HG02981 (cell line): ENCODE results near the gene PTGDR2.

ENCODE experiments used
- ATAC-seq: cut with Tn5 transposase; IDR thresholded peaks from one replicate; pipeline ENCODE4 v1.9.1; 2021; ENCODE audit warnings: mild to moderate bottlenecking, moderate library complexity; ENCODE audit not compliant: unreplicated experiment

PTGDR2 gene

DNA sequence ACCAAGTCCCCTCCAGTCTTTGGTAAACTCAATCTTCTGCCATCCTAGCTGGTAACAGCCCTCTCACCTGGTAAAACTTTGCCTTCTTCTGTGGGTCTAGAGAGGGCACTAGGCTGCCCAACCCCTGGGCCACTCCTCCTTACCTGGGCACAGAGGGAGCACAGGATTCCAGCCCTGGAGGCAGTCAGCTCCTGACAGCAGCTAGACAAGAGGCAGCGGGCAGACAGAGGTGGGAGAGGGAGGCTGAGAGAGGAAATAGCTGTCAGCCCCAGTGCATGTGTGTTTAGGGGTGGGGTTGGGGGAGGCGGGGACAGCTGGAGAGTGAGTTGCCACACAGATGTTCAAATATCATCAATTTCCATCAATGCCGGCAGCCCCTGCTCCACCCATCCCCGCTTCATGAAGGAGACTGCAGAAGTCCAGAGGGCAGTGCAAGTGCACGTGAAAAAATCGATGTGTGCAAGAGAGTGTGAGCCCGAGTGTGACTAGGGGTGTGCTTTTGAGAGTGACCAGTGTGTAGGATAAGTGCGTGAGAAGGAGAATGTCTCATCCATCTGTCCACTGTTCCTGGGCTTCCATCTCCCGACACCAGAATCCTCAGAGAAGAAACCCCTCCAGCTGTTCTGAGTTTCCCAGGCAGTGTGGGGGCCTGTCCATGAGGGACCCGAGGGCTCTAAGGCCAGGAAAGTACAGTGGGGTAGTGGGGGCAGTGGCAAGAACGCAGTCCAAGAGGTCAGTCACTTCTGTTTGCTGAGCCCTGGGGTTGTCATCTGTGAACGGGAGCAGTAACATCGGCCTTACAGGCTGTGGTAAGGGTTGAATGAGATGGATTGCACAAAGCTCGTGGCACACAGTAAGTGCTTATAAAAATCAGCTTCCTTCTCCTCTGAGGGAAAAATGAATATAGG, at the start of gene PTGDR2:
PTGDR2 (minus strand) TSS at position 225 of the 908 bp plus-strand sequence. CDS start 2,228 bp downstream, outside the sequence.
- ATAC-seq, result no peak

DNA sequence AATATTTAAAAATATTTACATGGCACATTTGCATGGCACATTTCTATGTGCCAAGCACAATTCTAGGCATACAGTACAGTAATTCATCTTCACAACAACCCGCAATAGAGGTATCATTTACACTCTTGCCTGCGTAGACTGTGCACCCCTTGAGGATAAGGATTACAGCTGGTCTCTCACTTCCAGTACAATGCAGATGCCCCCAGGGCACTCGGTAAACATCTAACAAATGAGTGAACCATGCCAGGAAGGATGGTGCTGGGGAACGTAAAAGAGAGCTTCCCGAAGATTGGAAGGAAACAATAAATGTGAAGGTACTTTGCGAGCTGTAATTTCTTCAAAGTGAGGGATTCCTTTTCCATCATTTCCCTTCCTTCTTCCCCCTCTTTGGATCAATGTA, 49.3 kb upstream of the PTGDR2 start:
- ATAC-seq, result no peak

DNA sequence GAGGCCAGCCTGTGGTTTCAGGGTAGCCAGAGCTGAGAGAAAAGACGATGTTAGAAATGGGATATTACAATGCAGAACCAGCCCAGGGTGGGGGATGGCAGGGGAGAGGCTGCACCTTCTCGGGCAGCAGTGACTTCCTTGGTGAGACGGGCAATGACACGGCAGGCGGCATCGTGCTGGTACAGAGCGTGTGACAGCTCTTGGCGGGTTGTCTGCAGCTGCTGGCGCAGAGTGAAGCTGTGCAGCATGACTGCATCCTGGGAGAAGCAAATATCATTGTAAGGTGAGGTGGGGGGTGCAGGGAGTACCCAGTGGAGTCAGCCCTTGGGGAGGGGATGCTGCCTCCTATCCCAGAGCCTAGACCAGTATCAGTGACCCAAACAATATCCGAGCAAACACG, 46.9 kb upstream of the PTGDR2 start:
- ATAC-seq, result no peak

DNA sequence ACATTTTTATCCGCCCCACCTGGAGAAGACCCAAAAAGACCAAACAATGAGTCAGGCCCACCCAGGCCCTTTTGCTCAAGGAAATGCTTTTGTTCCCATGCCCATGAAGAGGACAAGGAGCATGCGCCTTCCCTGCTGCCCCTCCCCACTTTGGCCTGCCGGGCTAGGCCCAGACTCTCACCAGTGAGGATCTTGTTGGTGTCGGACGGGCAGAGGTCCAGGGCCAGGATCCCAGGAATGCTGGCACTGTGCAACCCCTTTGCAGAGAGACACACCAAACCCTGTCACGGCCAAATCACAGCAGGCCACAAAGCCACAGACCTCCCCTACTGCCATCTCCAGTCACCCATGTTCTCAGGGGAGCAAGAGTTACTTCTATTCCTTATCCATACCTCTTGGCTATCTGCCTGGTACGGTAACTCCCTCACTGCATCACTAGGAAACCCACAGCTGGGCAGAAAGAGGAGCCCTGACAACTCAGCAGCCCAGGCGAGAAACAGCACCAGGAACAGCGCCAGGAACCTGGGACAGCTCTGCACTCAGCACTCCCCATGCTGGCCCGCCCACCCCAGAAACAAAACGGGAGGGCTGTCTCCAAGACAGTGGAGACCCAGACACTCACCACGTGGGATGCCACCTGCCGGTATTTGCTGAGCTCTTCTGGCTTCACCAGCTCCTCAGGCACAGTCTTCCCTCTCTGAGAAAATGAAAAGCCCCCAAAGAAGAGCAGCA, 45.1 kb upstream of the PTGDR2 start:
- ATAC-seq, result no peak

DNA sequence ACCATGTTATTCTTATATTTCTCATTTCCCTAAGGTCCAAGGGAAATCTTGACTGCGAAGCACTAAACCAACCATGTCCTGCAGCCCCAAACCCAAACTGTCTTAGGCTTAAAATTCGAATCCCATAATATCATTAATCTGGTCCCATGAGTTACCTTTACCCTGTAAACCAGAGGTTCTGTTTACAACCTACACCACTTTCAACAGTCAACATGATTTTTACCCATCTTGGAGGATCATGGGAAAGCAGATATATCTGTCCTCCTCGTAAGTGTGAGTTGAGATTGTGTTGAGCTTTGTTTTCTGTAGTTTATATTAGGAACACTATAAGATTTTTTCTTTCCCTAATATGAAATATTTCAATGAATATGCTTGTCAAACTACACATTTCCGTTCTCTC, 44.2 kb upstream of the PTGDR2 start:
- no peak for ATAC-seq

DNA sequence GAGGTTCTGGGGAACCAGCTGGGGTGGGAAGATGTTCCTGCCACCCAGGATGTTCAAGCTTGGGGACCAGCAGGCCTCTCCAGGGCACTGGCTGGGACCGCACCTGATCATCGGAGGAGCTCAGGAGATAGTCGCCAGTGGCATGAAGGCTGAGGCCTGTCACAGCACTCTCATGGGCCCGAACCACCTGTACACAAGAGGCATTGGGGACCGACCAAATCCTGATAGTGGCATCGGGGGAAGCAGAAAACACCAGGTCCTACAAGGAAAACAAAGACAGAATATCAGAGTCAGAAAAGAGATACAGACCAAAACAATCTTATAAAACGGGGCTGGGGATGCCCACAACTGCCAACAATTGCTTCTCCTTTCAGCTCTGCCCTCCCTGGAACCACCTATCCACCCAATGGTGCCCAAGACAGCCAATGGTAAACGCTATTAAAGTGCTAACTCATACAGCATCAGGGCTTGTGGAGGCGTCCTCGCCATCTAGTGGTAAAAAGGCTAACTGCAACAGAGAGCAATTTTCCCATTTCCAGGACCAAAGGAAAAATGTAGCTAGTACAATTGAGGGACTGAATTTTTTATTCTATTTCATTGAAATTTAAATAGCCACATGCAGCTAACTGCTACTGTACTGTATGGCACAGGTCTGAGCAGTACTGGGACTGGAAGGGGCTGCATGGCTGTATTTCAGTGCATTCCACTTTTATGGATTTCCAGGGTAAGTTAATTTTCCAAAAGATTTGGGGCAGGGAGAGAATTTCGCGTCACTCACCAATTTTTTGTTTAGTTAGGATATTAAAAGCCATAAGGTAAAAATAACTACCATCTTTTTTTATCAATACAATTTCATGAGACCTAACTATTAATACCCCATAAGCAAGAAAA, 43.5 kb upstream of the PTGDR2 start:
- ATAC-seq, result no peak

DNA sequence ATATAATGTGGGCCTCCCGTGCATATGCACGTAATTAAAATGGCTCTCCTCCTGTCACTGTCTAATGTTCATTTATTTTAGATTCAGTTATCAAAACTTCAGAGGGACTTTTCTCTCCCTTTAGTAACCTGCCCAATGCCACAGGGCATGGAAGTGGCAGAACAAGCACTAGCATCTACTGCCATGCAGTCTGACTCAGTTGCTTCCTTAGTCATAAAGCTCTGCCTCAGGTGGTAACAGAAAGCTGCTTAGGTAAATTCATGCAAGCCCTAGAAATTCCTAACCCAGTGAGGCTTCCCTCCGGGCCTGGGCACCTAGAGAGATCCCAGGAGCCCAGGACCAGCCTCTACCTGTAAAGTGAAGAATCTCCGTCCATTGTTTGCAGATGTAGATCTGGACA, 41.7 kb upstream of the PTGDR2 start:
- ATAC-seq, result no peak

DNA sequence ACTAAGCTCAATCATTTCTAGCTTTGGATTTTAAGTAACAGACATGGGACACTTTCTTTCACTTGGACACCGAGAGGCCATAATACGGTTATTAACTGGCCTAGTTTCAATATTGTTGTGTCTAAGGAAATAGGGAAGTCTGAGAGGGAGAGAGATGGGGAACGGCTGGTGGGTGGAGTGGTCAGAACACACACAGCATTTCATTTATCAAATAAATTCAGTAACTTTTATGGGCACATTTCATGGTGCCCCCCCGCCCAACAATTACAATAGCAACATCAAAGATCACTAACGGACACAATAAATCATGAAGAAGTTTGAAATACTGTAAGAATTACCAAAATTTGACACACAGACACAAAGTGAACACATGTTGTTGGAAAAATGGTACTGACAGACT, 39.9 kb upstream of the PTGDR2 start:
- no peak for ATAC-seq

DNA sequence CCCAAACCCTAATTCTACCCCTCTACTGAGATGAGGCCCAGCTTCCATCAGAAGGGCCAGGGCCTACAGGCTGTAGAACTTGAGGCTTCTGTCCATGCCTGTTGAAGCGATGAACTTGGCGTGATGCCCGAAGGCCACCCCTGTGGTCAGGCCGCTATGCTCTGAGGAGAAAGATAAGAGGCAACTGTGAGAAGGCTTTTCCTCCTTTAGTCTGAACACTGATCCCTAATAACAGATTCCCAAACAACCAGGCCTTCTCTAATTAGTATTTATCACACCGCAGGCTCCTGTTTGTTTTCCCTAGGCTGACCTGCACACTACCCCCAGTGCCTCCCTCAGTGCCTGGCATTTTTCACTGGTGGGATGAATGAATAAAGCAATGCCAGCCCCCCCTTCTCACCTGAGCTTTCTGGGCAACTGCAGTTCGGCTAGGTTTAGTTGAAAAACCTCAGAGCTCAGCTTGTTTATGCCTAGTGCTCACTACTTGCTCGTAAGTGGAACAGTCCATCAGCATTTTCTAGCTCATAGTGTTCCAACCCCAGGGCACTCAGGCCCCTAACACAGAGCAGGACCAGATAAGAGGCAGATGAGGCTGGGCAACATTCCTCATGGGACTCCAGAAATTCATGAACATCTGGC, 35.5 kb upstream of the PTGDR2 start:
- no peak for ATAC-seq

DNA sequence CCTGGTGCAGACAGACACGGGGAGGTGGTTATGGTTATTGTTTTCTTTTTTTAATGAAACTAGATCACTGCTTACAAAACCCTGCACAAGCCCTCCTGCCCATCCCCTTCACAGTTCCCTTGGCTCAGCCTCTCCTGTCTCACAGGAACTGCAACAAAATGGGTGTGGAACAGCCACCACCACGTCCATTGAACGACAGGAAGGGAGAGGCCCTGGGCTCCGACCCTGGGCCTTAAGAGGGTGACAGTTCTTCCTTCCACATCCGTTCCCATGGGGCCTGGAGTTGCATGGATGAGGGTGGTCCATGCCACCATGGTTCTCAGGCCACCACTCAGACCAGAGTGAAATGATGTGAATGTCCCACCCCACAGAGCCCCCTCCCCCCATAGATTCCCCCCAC, 34.9 kb upstream of the PTGDR2 start:
- no peak for ATAC-seq

DNA sequence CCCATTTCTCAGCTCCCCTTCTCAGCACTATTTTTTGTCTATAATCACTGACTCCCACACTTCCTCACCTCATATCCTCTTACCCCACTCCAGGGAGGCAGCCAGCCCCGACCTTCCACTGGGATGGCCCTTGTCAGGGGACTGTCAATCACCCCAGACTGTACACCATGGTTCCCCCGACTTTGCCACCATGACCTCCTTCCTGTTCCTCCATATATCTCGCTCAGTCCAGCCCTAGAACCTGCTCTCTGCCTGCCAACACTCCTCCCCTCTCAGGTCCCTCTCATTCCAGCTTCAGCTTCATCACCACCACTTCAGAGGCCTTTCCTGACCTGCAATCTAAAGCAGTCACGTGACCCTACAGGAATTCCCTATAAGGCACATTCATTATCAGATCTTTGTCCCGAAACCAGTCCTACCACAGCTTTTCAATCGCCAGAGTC, 34.1 kb upstream of the PTGDR2 start:
- ATAC-seq, result no peak

DNA sequence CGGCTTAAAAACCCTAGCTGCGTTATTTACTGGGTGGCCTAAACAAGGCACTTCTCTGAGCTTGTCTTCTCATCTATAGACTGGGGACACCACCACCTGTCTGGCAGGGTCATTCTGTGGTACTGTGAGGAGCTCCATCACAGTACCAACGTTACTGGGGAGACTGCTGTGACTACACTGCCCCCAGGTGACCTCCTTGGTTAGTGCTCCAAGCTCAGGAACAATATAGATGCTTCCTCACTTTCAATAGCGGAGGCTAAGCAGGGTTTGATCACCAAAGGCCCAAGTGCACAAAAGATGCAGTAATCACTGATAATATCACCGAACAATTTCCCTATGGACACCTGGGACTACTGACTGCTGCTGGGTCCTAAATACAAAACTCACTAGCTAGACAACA, 31.8 kb upstream of the PTGDR2 start:
- ATAC-seq, result peak; percentile 67

DNA sequence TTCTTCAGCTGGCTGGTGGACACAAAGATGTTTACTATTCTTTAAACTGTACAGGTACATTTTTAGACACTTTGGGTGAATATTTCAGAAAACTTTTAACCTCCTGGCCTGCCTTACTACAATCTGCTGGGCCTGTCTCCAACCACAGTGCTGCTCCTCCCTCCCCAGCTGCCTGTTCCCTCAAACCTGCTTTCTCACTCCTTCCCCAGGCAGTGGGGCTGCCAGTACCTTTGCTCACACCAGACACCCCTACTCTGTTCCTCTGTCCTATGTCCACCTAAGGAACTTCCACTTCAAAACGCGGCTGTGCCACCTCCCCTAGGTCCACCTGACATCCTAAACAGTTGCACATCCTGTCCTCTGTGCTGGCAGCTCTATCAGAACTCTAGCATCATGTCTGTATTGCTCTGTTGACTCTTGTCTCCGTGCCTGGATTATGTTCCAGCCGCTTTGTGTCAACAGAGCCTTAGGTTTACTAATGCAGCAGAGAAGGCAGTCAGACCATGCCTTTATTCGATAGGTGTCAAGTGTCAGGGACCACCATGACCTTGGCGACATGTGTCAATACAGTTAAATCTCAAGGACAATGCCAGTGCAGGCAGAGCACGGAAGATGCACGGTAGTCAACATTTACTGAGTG, 25.0 kb upstream of the PTGDR2 start:
- ATAC-seq, result no peak

DNA sequence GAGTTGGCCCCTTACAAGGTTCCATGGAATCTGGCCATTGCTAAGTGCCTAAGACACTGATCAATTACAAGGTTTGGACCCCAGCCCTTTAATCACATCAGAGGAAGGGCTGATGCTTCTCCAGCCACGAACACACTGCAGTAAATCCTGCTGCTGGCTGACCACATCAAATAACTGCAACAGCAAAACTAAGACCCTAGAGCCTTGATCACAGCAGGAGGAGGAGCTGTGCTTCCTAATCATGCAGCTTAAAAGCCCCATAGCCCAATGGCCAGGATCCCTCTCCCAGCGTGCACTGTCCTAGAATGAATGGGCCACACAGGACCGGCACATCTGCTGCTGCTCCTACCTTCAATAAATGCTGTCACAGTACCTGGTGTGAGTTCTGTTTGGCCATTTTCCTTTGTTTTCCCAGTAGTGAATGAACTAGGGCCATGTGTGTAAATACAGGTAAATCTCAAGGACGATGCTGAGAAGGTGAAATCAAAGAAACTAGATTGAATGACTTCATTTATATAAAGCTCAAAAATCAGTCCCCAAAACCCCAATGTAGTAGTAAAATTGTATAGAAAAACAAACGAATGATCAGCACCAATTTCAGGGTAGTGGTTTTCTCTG, 24.3 kb upstream of the PTGDR2 start:
- ATAC-seq, result no peak

DNA sequence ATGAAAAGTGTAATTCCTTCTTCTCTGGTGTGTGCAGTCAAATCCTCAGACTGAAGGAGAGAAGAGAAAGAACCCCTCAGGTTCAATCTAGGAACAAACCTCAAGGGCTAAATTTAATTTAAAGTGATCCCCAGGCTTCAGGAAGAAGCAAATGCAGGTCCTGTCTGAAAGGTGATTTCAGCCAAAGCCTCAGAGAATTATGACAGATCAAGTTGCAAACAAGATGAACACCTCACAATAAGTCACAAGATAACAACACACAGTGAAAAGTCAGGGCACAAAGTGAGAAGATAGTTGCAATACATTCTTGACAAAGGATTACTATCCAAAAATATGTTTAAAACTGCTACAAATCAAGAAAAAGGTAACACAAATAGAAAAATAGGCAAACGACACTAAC, 23.4 kb upstream of the PTGDR2 start:
- no peak for ATAC-seq

DNA sequence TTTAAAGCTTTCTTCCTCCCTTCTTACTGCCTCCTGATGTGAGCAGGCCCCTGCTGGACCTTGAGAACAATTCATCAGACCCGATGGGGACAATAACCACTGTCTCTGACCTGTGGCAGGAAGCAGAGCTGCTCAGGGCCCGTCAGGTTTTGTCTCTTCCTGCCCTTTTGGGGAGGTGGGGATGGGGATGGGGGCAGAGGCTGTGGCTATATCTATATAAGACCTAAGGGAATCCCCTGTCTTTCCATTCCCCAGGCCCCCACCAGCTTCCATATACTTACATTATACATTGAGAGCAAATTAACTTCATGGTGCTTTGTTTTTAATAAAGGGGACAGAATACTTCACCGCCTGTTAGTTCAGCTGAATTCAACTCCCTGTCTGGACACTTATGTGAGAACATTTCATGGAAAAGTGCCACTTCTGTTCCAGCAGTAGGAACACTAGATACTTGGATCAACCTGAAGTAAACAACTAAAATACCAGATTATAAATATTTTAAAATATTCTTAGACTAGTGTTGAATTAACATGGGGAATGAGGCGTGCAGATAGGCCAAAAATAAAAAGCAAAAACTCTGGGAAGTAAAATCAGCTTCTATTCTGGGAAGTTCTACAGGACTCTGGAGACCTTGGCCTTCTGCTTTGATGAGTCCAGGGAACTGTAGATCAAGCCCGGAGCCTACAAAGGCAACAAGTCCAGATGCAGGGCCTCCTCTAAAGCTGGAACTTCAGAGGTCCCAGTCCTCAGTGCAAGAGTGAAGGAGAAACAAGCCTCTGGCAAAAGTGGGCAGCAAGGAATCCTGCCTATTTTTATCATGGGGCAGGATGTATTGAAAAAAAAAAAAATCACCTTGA, 22.7 kb upstream of the PTGDR2 start:
- ATAC-seq, result no peak

DNA sequence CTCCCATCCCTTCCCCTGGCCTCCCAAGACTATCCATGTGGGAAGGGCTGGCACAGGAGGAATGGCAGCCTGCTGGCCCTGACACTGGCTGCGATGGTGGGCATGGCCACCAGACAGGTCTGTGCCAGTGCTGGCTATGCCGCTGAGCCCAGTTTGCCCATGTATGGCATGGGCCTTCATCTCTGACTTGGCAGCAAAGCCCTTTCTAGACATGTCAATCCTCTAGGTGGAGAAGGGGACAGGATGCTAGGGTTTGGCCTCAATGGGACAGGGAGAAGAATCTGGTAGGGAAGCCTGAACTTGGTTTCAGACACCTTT, 20.4 kb upstream of the PTGDR2 start:
- ATAC-seq, result no peak

DNA sequence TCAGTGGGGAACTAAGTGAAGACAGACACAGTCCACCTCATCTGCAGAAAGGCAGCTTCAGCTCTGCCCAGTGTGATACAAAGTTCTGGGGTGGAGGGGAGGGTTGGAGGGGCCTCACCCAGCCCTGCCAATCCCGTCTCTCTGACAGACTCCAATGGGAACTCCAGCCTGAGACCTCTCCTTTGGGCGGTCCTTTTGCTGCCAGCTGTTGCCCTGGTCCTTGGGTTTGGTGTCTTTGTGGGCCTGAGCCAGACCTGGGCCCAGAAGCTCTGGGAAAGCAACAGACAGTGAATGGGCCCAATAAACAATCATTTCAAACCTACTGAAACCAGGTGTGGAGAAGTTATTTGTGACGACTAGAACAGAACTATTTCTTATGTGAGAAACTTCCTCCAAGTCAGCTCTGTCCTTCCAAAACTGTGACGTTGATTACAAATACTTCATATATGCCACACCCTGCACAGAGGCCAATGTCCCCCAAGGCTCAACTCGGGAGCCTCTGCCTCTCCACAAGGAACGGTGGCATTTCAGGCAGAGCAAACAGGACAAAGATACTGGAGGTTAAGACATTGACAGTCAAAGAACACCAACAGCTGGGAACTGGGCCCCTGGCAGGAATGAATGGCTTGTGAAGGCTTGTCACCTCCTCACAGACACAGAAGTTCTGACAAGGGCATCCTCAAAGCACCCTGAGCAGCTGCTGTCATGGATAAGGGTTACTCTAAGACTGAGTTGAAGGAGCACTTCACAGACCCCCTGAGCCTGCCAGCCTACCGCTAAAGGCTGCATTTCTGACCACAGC, 19.8 kb upstream of the PTGDR2 start:
- no peak for ATAC-seq
